IPS-NIHi11 (cell line): ENCODE results near the gene PREX1.

Experiments
- DNase-seq: peaks from one replicate; pipeline ENCODE4 v3.0.0; 2012; ENCODE audit warnings: mixed read lengths, low spot score

Gene PREX1

DNA sequence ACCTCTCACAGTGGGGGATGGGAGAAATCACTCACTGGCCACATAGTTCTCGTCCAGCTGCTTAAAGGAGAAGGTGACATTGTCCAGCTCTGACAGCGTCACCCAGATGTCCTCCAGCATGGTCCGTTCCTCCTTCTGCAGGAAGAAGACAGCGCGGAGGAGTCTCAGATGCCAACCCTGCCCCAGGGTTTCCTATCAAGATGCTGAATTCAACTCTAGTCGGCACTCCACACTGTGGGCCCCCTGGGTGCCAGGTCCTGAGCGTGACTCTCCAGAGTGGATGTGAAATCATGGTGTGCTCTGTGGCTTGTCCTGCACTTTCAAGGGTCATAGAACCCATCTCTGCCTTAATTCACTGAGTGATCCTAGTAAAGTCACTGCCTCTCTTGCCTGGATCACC lies 193.2 kb downstream of the PREX1 start:
- no peak for DNase-seq

DNA sequence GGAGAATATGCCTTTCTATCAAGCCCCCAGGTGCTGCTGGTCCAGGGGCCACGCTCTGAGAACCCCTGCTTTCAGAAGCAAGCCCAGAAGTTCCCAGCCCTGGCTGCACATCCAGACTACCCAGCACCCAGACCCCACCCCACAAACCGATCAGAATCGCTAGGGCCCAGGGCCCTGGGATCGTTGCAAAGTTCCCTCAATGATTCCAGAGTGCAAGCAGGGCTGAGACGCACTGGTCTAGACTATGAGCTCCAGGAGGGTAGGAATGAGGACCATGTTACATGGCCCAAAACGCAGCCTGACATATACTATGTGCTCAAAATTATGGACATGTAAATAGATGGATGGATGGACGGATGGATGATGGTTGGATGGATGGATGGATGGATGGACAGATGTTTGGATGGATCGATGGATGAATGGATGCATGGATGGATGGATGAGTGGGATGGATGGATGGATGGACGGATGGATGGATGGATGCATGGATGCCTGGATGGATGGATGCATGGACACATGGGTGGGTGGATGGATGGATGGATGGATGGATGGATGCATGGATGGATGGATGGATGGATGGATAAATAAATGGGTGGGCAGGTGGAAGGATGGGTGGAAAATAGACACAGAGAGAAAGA lies 194.1 kb downstream of the PREX1 start:
- DNase-seq, result no peak

DNA sequence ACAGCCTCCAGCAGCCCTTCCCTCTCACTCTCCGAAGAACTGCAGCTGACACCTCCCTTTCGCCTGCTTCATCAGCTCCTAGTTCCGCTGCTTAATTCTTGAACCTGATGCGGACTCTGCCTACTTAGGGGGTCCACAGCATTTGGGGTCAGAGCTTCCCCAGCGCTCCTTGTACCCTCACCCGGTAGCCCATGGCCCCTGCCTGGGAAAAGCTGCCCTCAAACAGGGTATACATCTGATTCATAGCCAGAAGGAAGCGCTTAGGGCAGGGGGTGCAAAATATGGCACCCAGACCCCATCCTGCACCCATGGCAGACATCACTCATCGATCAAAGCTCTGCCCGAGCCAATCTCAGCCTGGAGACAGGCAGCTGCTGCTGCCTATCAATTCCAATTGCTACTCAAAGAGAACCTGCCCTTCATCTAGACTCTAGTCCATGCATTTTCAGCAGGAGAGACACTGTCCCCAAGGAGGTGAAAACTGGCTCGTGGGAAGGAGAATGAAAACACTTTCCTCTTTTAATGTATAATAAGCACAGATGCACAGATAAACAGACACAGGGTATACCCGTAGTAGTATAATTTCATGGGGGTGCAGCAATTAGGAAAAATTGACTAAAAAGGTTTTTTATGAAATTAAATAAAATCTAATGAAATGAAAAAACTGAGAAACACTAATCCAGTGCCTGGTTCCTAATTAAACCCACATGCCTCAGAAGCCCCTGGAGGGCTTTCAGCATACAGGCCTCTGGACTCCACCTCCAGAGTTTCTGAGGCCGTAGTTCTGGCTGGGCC lies 194.8 kb downstream of the PREX1 start:
- no peak for DNase-seq

DNA sequence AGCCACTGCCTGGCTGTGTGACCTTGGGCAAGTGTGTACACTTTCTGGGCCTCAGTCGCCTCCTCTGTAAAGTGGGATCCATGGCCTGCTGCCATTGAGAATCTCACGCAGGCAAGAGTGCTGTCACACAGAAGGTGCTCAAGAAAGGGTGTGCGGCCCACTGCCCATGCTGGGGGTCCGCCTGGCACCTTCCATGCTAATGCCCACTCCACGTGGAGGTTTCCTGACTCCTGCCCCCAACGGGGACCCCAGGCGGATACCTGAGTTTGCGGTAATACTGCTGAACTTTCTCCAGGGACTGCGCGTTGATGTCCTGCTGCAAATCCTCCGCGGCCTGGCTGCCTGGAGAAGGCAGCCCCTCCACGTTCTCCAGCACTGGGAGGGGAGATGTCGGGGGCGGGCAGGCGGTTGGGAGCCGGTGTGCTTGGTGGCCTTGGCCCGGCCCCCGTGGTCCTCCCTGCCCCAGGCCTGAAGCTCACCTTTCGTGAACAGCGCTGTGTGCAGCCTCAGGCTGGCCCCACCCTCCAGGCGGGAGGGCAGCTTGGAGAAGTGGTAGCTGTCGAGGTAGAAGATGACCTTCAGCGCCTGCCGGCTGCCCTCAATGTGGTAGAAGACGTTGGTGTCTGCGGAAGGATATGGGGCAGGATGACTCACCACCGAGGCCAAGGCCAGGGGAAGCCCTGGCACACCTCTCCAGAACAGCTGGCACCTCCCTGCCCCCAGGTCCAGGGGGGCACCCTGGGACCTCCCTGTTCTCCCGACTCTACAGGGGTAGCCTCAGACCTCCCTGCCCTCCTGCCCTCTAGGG lies 195.6 kb downstream of the PREX1 start:
- DNase-seq, result no peak

DNA sequence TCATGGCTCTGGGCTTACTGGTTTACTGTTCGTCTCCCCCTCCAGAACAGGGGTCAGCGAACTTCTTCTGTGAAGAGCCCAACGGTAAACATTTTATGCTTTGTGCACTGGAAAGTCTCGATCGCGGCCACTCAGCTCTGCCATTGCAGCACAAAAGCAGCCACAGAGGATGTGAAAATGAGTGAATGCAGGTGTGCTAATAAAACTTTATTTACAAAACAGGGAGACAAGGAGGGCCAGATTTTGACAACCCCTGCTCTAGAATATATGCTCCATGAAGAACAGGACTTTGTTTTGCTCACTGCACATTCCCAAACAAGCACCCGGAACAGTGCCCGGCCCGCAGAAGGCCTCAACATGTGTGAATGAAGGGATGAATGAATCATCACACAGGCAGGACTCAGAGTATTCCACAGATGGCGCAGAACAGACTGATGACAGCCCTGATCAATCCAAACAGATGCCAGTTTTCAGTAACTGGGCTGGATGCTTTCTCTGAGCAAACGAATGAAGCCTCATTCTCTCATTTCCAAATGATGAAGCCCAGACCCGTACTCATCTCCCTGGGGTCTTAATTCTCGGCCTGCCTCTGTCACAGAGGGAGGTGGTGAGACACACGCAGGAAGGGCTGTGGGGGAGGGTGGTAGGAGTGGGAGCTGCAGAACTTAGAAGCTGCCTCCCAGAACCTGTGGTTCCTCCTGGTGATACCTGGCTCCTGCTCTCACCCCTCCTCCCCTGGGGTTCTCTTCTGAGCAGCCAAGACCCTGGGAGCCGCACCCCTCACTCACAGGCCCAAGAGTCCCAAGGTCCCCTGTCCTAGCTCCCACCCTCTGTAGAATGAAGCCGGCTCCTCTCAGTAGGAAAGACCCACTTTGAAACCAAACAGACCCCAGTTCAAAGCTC lies 196.4 kb downstream of the PREX1 start:
- DNase-seq, result no peak

DNA sequence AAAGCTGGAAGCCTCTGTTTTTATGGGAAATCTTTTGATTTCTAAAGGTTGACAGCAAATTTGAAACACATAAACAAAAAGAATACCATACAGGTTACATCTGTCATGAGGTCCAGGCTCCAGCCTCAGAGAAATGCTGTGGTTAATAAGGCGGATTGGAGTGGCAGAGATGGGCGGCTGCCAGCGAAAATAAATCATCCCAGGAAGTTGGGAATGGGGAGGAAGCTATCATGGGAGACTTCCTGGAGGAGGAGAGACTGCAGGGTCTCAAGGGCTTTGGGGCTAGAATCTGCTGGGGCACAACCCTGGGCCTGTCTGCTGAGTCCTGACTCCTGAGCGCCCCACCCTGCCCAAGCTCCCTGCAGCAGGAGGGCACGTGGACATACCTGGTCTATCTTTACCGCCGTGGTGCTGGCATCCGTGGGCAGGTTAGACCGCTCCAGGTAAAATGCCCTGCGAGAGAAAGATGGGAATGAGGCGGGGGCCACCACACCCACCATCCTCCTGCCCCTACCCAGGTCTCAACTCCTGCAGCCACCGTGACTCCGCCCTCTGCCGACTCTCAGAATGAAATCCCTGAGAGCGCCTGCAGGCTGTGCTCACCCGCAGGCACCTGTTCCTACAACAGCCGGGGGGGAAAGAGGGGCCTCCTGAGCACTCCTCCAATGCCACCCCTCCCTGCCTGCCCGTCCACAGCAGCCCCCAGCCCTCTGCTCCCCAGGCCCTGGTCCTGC lies 197.3 kb downstream of the PREX1 start:
- DNase-seq, result peak; percentile 70

DNA sequence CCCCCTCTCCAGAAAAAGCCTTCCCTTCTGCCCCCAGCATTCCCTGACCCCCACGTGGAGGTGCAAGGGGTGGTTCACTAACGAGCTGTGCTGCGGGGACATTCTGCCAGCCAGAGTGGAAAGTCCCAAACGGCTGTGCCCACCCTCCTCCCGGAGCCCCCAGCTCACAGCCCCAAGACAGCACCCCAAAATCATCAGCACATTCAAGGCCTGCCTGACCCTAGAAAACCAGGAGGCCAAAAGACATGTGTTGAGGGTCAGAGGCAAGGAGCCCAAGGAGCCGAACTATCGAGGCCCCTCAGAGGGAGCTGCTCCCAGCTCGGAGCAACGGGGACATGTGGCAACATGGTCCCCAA lies 197.9 kb downstream of the PREX1 start:
- no peak for DNase-seq

DNA sequence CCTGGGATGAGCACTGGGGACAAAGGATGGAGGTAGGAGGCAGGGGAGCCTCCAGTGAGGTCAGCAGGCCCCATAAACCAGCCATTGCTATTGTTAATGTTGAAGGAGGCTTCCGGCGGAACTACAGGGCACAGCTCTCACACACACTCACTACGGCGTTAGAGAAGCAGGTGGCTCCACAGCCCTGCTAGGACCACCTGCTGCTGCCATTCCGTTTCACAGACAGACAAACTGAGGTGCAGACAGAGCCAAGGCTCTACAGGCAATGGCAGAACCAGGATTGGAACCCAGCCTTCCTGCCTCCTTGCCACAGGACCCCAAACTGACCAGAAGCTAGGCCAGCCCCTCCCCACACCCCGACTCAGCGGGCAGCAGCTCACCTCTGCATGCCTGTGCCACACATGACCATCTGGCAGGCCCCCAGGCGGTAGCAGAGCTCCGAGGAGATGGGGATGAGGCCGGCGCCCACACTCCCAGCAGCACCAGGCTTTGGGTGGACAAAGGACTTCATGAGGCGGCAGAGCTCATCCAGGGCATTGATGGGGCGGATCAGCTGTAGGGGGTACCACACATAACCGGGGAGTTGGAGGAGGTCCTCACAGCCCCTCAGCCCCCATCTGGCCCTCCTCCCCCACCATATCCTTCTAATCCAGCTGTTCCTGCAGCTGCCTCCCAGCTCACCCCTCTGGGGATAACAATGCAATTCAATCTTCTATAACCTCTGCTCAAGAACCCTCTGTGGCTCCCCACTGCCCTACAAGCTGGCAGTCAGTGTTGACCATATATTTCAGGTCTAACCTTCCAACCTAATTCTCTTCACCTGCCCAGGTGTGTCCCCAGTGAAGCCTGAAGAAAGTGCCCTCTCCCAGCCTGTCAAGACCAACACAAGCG lies 198.5 kb downstream of the PREX1 start:
- DNase-seq, result no peak

DNA sequence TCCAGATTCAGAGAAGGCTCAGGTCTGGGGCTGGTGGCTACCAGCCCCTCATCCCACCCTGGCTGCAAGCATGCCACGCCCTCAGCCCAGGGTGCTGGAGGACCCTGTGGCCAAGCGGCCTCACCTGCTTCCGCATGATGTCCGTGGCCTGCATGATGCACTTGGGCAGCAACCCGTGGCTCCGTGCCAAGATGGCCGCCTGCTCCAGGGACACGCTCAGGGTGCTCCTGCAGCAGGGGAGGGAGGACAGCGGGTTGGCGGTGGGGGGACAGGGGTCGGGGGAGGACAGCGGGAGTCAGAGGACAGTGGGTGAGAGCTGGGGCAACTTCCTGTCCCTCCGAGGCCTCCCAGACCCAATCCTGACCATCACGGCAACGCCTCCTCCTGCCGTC lies 200.1 kb downstream of the PREX1 start:
- DNase-seq, result no peak

DNA sequence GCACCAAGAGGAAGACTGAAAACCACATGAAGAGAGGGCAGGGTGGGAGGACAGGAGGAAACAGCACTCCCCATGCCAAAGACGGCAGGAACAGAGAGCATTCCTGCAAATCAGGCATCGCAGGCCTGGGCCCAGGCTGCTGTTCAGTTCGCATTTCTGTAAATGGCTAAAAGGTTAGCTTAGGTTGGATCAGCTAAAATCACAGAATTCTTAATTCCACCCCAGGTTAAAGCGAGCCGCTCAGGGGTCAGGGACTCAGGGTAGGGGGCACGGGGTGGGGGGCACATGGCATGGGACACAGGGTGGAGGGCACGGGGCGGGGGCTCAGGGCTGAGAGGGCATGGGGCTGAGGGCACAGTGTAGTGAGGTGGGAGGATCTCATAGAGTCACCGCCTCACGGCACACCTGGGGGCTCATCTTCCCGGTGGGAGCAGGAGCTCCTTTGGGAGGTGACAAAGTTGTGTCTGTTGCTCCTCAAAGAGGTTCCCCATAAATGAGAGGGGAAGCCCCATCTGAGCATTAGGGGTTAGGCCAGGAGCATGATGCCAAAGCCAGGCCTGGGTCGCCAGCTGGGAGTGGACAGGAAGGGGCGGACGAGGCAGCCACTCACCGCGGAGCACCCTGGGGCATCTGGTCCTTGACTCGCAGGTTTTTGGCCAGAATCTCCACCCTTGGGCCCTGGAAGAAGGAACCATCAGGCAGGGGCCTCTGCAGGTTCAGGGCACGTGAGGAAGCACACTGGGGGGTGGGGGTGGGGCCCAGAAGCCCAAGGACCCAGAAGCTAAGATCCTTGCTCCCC lies 200.7 kb downstream of the PREX1 start:
- DNase-seq, result no peak

DNA sequence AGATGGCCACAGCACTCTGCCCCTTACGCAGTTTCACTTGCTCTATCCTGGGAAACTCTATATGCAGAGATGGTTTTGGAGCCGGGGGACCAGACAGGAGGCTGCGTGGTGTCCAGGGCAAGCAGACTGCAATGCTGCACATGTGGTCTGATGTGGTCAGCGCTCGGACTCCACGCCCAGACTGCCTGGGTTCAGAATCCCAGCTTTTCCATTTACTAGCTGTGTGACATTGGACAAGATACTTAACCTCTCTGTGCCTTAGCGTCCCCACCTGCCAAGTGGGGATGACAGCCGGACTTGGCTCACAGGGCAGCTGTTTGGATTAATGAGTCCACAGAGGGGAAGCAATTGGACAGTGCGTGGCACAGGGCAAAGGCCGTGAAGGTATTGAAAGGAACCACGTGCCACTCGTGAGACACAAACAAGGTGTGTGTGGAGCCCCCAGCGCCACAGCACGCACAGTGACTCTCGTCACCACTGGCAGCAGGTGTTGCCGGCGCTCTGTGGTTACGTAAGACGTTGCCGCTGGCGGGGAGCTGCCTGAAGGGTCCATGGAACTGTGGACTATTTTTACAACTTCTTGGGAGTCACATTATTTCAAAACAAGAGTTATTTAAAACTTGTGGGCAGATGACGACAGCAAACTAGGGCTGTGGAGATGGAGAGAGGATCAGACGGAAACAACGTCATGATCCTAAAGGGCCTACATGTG lies 201.4 kb downstream of the PREX1 start:
- DNase-seq, result no peak

DNA sequence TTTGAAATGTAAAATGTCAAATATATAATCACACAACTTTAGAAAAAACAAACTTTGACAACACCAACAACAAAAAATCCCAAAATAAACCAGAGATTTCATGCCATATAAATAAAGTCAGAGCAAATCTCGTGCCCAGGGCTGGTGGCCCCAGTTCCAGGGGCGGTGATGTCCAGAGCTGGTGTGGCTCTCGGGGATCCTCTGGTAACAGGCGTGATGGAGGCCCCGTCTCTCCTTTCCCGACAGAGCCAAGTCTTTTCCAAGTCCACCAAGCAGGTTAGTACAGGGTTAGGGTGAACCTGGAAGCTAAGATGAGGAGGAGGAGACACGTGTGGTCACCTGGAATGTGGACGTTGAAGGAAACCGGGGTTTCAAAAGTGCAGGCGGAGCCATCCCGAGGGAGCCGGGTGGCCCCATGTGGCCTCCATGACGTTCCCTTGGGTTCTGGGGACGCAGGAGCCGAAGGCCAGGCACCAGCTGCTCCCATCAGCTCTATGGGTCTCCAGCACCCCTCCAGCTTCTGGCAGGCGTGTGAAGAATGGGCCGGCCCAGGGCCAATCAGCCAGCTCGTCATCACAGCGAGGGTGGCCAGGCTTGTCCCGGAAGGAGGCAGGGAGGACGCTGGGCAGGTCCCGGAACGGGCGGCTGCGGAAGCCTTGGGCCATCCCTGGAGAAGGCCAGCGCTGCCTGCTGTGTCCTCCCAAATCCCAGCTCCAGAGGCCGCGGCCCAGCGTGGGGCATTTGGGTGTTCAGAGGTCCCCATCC lies 202.5 kb downstream of the PREX1 start:
- DNase-seq, result no peak

DNA sequence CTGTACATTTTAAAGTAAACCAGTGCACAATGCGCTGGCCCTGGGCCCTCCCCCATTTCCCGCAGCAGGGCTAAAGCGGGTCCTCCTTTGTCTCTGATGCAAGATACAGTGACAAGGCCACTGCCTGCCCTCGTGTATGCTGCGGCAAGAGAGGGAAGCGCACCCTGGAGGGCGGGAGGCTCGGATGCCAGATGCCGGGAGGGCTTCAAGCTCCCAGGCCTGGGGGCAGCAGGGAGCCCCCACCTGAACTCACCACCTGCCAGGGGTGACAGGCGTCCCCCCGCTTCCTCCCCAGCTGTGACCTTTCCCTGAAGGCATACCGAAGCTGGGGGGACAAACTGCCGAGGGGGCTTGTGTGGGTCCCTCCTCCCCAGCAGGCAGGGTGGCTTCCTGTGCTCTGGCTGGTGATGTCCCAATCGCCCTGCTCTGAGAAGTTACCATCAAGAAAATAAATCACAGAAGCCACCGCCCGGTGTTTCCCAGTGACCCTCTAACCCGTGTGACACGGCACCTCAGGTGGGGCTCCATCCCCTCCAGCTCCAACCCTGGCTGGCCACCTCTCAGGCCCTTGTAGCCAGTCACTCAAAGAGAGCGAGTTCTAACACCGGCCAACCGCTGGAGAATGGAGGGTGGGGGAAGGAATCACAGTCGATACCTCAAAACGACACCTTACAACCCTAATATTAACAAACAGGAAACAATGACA lies 203.3 kb downstream of the PREX1 start:
- no peak for DNase-seq

DNA sequence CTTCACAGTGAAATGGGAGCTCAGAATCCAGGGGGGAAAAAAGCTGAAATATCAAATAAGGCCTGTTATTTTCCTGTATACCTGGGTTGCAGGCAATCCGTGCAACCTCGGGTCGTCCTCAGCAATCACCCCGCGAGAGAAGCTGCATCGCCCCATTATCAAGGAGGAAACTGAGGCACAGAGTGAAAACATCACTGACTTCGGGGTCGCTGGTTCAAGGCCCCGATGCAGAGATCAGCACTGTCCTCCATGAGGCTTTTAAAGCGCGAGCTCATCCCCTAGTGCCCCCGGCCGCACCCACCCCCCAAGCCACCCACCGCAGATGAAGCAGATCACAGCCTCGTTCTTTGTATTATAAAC lies 203.9 kb downstream of the PREX1 start:
- DNase-seq, result no peak

DNA sequence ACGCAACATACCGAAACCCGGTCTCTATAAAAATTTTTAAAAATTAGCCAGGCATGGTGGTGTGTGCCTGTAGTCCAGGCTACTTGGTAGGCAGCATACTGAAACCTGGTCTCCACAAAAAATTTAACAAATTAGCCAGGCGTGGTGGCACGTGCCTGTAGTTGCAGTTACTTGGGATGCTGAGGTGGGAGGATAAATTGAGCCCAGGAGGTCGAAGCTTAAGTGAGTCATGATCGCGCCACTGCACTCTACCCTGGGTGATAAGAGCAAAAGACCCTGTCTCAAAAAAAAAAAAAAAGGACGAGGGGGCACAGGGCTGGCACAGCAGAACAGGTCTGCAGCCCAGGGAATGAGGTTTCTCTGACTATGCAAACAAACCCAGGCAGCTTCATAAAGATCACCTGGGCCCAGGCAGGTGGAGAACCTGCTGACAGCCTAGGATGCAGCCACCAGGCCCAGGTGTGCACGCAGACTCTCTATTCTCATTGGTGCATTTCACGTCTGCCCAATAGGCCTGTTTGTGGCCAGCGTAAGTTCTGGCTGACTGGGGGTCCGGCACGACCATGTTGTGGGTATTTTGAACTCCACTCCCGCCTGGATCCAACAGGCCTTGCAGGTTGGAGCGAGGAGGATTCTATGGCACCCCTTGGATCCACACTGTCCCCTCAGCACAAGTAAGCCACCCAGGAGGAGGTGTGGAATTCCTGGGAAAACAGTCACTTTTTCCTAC lies 204.5 kb downstream of the PREX1 start:
- no peak for DNase-seq

DNA sequence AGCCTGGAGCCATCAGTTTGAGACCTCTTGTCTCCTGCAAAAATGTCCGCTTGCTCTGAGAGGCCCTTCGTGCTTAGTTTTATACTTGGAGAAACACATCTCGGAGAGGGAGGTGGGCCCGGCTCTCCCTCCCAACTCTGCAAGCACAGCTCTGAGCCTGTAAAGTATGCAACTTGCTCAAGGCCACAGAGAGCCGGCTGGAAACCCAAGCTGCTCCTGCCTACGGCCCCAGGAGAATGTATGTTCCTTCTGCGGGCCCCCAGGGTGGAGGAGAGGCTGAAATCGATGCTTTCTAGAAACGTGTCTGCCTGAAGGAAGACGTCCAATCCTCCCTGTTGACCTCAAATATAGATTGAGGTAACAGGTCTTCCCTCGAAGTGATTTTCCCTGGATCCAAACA lies 205.4 kb downstream of the PREX1 start:
- DNase-seq, result no peak
